ENCODE results near the gene ATL2.

ATL2 gene

GRCh38 chr2:38301969-38302702 is 74.9 kb downstream of the ATL2 start:
- no peak overlapping the region for H3K4me3 ChIP-seq (ENCODE audit: low read depth, low read length)
- TF ChIP-seq CTCF (conservative IDR thresholded peaks at IDR 0.05; ENCODE audit: low read depth, low read length), result no peak

DNA sequence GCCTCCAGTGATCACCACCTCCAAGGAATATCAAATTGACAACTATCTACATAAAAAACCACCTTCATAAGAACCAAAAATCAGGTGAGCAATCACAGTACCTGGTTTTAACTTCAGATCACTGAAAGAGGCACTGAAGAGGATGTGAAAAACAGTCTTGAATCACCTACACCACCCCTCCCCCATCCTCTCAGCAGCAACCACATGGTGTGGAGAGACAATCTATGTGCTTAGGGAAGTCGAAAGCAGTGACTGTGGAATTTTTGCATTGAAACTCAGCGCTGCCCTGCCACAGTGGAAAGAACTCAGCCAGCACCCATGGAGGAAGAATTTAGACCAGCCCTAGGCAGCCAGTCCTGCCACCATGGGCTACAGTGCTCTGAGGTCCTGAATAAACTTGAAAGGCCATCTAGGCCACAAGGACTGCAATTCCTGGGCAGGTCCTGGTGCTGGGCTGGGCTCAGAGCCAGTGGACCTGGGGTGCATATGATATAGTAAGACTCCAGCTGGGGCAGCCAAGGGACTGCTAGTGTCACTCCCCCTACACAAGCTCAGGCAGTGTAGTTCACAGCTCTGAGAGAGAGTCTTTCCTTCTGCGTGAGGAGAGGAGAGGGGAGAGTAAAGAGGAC is 75.6 kb downstream of the ATL2 start:
- DNase-seq (ENCODE audit: low read depth), result peak; percentile 17
- no peak for TF ChIP-seq CTCF (conservative IDR thresholded peaks at IDR 0.05; ENCODE audit: low read depth, low read length)
- H3K4me3 ChIP-seq (ENCODE audit: low read depth, low read length), result no peak overlapping the region

More at GRCh38 chr2:38301969-38302702, 74.9 kb downstream of the ATL2 start:
- no peak for DNase-seq (ENCODE audit: low read depth)

- no peak for DNase-seq (ENCODE audit: low read depth)
- H3K4me3 ChIP-seq (ENCODE audit: low read depth, low read length), result no peak overlapping the region
- no peak for TF ChIP-seq CTCF (conservative IDR thresholded peaks at IDR 0.05; ENCODE audit: low read depth, low read length)
Observed at GRCh38 chr2:38298539-38298938, 78.5 kb downstream of the ATL2 start.

DNA sequence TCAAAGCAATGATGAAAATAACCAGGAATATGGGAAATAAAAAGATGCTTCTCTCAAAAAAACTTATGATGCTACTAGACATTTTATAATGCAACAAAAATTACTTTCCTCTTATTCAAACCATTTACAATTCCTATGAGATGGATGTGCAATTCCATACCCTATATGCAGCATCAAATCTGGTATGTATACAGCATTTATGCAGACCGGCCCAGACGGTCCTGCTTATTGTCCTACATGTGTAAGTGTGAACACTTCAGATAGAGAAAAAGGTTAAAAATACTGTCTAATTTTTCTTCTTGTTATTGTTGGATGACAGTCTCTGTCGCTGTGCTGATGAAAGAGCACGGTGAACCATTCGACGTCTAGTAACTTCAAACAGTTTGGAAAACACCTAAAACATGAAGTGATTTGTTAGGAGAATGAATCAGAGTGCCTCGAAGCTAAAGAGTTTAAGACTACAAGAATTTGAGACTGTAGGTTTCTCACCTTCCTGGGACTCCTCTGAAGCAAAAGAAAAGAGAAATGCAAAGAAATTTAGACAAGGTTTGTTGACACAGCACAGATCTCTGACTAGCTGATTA is 80.8 kb downstream of the ATL2 start:
- H3K4me3 ChIP-seq (ENCODE audit: low read depth, low read length), result no peak overlapping the region
- no peak for TF ChIP-seq CTCF (conservative IDR thresholded peaks at IDR 0.05; ENCODE audit: low read depth, low read length)
- no peak for DNase-seq (ENCODE audit: low read depth)

DNA sequence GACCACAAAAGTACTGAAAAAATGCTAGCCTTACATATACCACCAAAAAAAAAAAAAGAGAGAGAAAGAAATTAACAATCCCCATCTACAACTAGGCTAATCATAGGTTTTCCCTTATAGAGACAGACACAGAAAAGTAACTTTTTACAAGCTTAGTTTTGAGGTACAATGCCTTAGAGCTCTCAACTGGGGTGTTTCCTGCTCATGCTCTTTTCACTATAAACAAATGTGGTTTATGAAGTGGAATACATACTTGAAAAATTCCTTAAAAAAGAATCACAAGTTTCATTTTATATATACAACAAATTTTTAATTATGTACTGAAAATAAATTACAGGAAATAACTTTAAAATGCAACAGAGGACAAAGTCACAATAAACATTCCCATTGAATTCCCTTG is 82.5 kb downstream of the ATL2 start:
- no peak overlapping the region for H3K4me3 ChIP-seq (ENCODE audit: low read depth, low read length)
- no peak for TF ChIP-seq CTCF (conservative IDR thresholded peaks at IDR 0.05; ENCODE audit: low read depth, low read length)
- DNase-seq (ENCODE audit: low read depth), result no peak

DNA sequence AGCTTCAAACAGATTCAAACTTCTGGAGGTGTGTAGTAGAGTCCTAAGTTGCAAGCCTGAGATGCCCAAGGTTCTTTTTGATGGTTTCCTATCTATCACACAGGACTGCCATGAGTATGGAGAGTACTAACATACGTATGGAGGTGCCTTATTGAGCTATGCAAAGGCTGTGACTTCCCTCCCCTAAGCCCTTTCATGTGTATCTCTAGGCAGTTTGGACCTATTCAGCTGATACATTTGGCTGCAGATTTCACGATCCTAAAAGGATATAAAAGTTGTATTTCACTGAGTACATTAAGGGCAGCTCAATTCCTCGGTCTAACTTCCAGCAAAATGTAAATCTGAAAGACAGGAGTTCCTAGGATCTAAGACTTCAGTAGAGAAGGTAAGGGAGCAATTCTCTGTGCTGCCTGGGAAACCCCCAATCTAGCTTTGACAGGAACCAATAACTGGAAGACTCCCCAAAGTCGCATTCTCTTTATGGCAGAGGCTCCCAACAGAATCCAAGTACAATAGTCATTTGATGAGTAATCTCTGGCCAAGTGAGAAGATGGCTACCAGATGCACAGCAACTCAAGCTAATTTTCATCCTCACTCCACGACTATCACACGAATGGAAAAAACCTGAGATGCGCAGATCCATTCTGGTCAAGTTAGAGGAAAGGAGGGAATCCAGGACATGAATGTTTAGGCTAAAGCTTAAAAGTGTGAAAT is 83.8 kb downstream of the ATL2 start:
- DNase-seq (ENCODE audit: low read depth), result no peak
- no peak for TF ChIP-seq CTCF (conservative IDR thresholded peaks at IDR 0.05; ENCODE audit: low read depth, low read length)
- H3K4me3 ChIP-seq (ENCODE audit: low read depth, low read length), result no peak overlapping the region

Measured in choroid plexus epithelial cell (primary cell).